K562 (cell line): ENCODE data around the gene C3. TPM values are rescaled to one million over a fixed set of nuclear protein-coding genes. Genes with fewer than 3 reads are reported as not detected.

Source experiments
- BDP1 ChIP-seq: IDR thresholded peaks from 3 replicates; pipeline ENCODE4 v1.6.1; 2011; ENCODE audit not compliant: insufficient read length, insufficient read depth
- POU5F1 ChIP-seq: fragments of 150-350 bp; IDR thresholded peaks from 2 replicates; pipeline ENCODE4 v1.6.1; 2014; ENCODE audit warnings: borderline replicate concordance, low read length, low read depth, mild to moderate bottlenecking; ENCODE audit not compliant: partially characterized antibody
- RBFOX2 ChIP-seq: fragments of 200-400 bp; formaldehyde crosslinking; IDR thresholded peaks from 2 replicates; pipeline ENCODE4 v1.6.1; 2017; ENCODE audit warnings: low read depth, mild to moderate bottlenecking, low read length, moderate library complexity
- RFX7 ChIP-seq: fragments of 250-450 bp; sonication (Bioruptor Pico); IDR thresholded peaks from 2 replicates; pipeline ENCODE4 v1.5.1; 2021; ENCODE audit warnings: mild to moderate bottlenecking
- SMARCA5 ChIP-seq: fragments of 450-650 bp; IDR thresholded peaks from 2 replicates; pipeline ENCODE4 v1.6.1; 2016
- SMARCC2 ChIP-seq: fragments of 450-650 bp; IDR thresholded peaks from 2 replicates; pipeline ENCODE4 v1.6.1; 2017; ENCODE audit warnings: antibody characterized with exemption, moderate library complexity, mild to moderate bottlenecking, low read depth
- SNIP1 ChIP-seq: fragments of 450-650 bp; IDR thresholded peaks from 2 replicates; pipeline ENCODE4 v1.7.1; 2017; ENCODE audit warnings: low read depth, mild to moderate bottlenecking
- STAT5A ChIP-seq: IDR thresholded peaks from 2 replicates; pipeline ENCODE4 v1.6.1; 2012; ENCODE audit warnings: low read length, inconsistent platforms, borderline replicate concordance
- TCF3 ChIP-seq: sonication (generic); formaldehyde crosslinking; IDR thresholded peaks from 2 replicates; pipeline ENCODE4 v1.4.0; 2020; ENCODE audit warnings: mild to moderate bottlenecking, missing genetic modification reagents
- ZNF121 ChIP-seq: sonication (generic); formaldehyde crosslinking; conservative IDR thresholded peaks from 2 replicates; pipeline ENCODE4 v1.8.0; 2022; ENCODE audit warnings: missing genetic modification reagents
- ZNF444 ChIP-seq: fragments of 250-450 bp; sonication (Bioruptor Pico); IDR thresholded peaks from 2 replicates; pipeline ENCODE4 v1.4.0; 2020; ENCODE audit warnings: mild to moderate bottlenecking, moderate library complexity
- ZNF76 ChIP-seq: fragments of 250-450 bp; sonication (Bioruptor Pico); IDR thresholded peaks from 2 replicates; pipeline ENCODE4 v1.4.0; 2020; ENCODE audit warnings: mild to moderate bottlenecking, moderate library complexity, borderline replicate concordance
- polyA plus RNA-seq, 8 experiments: library from polyadenylated mRNA; depleted of rRNA in 4 of 8; stranded (reverse) in 5 of 8; unstranded in 3 of 8; fragments of >200 nt; fragmentation: Nextera tagmentation in 2 of 8; fragmentation: Illumina TruSeq in 1 of 8; extraction: Ambion mirVana in 2 of 8; extraction: Trizol in 1 of 8; gene quantifications; 2 replicates each; pipeline versions ENCODE4 v1.2.1 to v1.2.3, GENCODE V29; 2011 to 2014; ENCODE audit warnings: inconsistent platforms in 1 of 8, missing spikeins in 1 of 8
- total RNA-seq, 7 experiments: library from RNA; depleted of rRNA in 6 of 7; stranded (reverse); fragments of >200 nt in 6 of 7; fragmentation: Illumina TruSeq in 2 of 7; extraction: Trizol in 2 of 7; gene quantifications; 2 replicates each; pipeline versions ENCODE4 v1.2.1 to v1.2.3, GENCODE V29; 2011 to 2021; ENCODE audit warnings: low replicate concordance in 1 of 7
- TF ChIP-seq, protein P1 (sequence below), 2 experiments: fragments of 450-650 bp in 1 of 2; IDR thresholded peaks; 2 replicates each; pipeline ENCODE4 v1.6.1; 2011 to 2017; ENCODE audit warnings: low read depth in 2 of 2, antibody characterized with exemption in 1 of 2, borderline replicate concordance in 1 of 2, low read length in 1 of 2, mild to moderate bottlenecking in 1 of 2, mixed read lengths in 1 of 2; ENCODE audit not compliant: control insufficient read depth in 1 of 2
- TF ChIP-seq, protein P2 (sequence below): fragments of 250-450 bp; sonication (Bioruptor Pico); IDR thresholded peaks from 2 replicates; pipeline ENCODE4 v1.8.0; 2022; ENCODE audit warnings: inconsistent platforms
- TF ChIP-seq, protein P3 (sequence below): fragments of 450-650 bp; conservative IDR thresholded peaks from 2 replicates; pipeline ENCODE4 v1.6.1; 2016; ENCODE audit warnings: missing genetic modification characterization, low read depth, mild to moderate bottlenecking, missing compliant biosample characterization, moderate library complexity

Gene C3
- total and polyA plus RNA-seq, 9 of the 15 experiments (the other 6 are each of a cell fraction or from before 2014, with no cell fraction given): 0.59 to 10.6 (median 2.2) TPM

DNA sequence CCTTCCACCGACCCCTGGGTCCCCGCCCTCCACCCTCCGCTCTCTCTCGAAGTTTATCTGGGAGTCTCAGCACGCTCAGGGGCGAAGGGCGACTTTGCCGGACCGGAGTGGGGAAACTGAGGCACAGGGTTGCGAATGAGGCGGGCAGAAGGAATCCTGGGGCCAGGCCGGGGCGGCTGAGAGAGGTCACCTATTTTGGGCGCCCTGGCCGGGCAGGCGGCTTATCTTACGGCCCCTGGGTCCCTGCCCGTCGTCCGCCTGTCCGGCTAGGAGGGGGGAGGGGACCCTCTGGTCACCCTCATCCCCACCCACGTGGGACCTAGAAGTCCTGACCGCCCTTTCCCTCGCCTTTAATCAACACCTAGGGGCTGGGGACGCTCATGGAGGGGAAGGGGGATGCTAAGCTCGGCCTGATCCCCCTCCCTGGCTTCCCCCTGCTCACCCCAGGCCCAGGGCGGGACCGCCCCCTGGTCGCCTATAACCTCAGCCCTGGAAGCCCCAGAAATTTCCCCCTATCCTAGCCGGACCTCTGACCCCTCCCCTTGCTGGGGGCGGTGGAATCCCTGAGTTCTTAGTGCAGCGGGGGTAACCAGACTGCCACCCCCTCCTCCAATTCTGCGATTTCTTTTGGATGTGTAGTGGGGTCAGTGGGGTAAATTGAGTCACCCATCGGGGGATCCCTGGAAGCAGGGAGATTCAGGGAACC, 19.6 kb upstream of the C3 start (continued):
- TF ChIP-seq, protein P1, sequence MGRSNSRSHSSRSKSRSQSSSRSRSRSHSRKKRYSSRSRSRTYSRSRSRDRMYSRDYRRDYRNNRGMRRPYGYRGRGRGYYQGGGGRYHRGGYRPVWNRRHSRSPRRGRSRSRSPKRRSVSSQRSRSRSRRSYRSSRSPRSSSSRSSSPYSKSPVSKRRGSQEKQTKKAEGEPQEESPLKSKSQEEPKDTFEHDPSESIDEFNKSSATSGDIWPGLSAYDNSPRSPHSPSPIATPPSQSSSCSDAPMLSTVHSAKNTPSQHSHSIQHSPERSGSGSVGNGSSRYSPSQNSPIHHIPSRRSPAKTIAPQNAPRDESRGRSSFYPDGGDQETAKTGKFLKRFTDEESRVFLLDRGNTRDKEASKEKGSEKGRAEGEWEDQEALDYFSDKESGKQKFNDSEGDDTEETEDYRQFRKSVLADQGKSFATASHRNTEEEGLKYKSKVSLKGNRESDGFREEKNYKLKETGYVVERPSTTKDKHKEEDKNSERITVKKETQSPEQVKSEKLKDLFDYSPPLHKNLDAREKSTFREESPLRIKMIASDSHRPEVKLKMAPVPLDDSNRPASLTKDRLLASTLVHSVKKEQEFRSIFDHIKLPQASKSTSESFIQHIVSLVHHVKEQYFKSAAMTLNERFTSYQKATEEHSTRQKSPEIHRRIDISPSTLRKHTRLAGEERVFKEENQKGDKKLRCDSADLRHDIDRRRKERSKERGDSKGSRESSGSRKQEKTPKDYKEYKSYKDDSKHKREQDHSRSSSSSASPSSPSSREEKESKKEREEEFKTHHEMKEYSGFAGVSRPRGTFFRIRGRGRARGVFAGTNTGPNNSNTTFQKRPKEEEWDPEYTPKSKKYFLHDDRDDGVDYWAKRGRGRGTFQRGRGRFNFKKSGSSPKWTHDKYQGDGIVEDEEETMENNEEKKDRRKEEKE (IDR thresholded peaks at IDR 0.05; ENCODE audit: borderline replicate concordance in 1 of 2, control insufficient read depth in 1 of 2, low read depth in 2 of 2, low read length in 1 of 2): no peak
- TF ChIP-seq STAT5A (no peak), ZNF444 (no peak), ZNF121 (CRISPR knock-in tag) (no peak), POU5F1 (no peak), SMARCA5 (no peak), RBFOX2 (peak; percentile 65), TCF3 (CRISPR knock-in tag) (peak; percentile 50), SNIP1 (no peak), SMARCC2 (no peak), BDP1 (no peak), ZNF76 (CRISPR knock-in tag) (no peak), RFX7 (CRISPR knock-in tag) (no peak)
- TF ChIP-seq, protein P2, sequence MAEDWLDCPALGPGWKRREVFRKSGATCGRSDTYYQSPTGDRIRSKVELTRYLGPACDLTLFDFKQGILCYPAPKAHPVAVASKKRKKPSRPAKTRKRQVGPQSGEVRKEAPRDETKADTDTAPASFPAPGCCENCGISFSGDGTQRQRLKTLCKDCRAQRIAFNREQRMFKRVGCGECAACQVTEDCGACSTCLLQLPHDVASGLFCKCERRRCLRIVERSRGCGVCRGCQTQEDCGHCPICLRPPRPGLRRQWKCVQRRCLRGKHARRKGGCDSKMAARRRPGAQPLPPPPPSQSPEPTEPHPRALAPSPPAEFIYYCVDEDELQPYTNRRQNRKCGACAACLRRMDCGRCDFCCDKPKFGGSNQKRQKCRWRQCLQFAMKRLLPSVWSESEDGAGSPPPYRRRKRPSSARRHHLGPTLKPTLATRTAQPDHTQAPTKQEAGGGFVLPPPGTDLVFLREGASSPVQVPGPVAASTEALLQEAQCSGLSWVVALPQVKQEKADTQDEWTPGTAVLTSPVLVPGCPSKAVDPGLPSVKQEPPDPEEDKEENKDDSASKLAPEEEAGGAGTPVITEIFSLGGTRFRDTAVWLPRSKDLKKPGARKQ: no peak
- TF ChIP-seq, protein P3, sequence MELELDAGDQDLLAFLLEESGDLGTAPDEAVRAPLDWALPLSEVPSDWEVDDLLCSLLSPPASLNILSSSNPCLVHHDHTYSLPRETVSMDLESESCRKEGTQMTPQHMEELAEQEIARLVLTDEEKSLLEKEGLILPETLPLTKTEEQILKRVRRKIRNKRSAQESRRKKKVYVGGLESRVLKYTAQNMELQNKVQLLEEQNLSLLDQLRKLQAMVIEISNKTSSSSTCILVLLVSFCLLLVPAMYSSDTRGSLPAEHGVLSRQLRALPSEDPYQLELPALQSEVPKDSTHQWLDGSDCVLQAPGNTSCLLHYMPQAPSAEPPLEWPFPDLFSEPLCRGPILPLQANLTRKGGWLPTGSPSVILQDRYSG (tag): no peak
